Breast epithelium (tissue), 4 donors: ENCODE results near the gene FRAT1. TPM values are rescaled to one million over a fixed set of nuclear protein-coding genes. Genes with fewer than 3 reads are reported as not detected.

Experiments used
- DNase-seq, 2 donors: peaks; one replicate each; pipeline ENCODE4 v3.0.0-alpha.2; 2019; ENCODE audit warnings: low spot score in 2 of 2
- H3K27ac ChIP-seq, 2 donors: fragments of 200-600 bp; sonication (generic) in 1 of 2; one replicate each; pipeline ENCODE4 v1.5.1; 2016 to 2019; ENCODE audit warnings: mild to moderate bottlenecking in 1 of 2
- H3K27me3 ChIP-seq, 2 donors: fragments of 200-600 bp; sonication (generic) in 1 of 2; one replicate each; pipeline versions ENCODE4 v1.5.1 to v1.6.0; 2017 to 2019; ENCODE audit warnings: control low read depth in 1 of 2, mild to moderate bottlenecking in 1 of 2
- H3K36me3 ChIP-seq: fragments of 200-600 bp; one replicate; pipeline ENCODE4 v1.5.1; 2019
- H3K4me1 ChIP-seq, 2 donors: fragments of 200-600 bp; sonication (generic); one replicate each; pipeline ENCODE4 v1.5.1; 2016 to 2019; ENCODE audit warnings: control low read depth in 1 of 2
- H3K4me3 ChIP-seq, 3 donors: fragments of 200-600 bp; sonication (generic); 1 replicate in 2 of 3; 2 replicates in 1 of 3; pipeline ENCODE4 v1.5.1; 2016 to 2019; ENCODE audit warnings: mild to moderate bottlenecking in 3 of 3, moderate library complexity in 2 of 3
- H3K9me3 ChIP-seq, 2 donors: fragments of 200-600 bp; sonication (generic) in 1 of 2; one replicate each; pipeline ENCODE4 v1.5.1; 2016 to 2019; ENCODE audit warnings: control low read depth in 1 of 2
- CTCF ChIP-seq, 3 donors: fragments of 450-650 bp; IDR thresholded peaks; one replicate each; pipeline ENCODE4 v1.5.1; 2016 to 2017; ENCODE audit warnings: antibody characterized with exemption in 3 of 3, mild to moderate bottlenecking in 3 of 3, moderate library complexity in 3 of 3
- POLR2A ChIP-seq: fragments of 450-650 bp; IDR thresholded peaks from one replicate; pipeline ENCODE4 v1.6.1; 2016; ENCODE audit warnings: antibody characterized with exemption, mild to moderate bottlenecking, moderate library complexity
- POLR2AphosphoS5 ChIP-seq, 3 donors: sonication (generic); formaldehyde crosslinking; IDR thresholded peaks; one replicate each; pipeline ENCODE4 v1.6.1; 2017; ENCODE audit warnings: antibody characterized with exemption in 3 of 3
- intact Hi-C: fragments of 100-400 bp; cut with DNase I; formaldehyde crosslinking; loops from one replicate; pipeline ENCODE4 v1.15.1; 2023; ENCODE audit warnings: low total_unique reads
- total RNA-seq, 3 donors: library from RNA; depleted of rRNA; stranded (reverse); fragments of >200 nt; gene quantifications; one replicate each; pipeline ENCODE4 v1.1.0, GENCODE V29; 2016

The FRAT1 gene
- total RNA-seq, 3 donors from 2014 or later = 3.6 to 11.6 (median 9.8) TPM

DNA sequence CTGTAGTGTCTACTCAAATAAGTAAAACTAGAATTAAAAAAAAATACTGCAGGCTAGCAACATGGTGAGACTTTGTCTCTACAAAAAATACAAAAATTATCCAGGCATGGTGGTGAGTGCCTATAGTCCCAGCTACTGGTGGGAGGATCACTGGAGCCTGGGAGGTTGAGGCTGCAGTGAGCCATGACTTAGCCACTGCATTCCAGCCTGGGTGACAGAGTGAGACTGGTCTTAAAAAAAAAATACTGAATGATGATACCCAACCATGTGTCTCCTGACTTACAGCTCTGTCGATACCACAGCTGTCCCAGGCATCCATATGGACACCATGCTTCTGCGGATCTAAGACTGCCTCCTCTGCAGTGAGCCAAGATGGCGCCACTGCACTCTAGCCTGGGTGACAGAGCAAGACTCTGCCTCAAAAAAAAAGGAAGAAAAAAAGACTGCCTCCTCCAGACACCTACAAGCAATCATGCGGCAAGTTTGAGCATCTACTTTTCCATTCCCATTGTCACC, 7.9 kb upstream of the FRAT1 start:
- no peaks in the 10 kb centered on the region for H3K27me3 ChIP-seq
- no peaks in the 10 kb centered on the region for H3K9me3 ChIP-seq
- no peaks in the 10 kb centered on the region for H3K4me1 ChIP-seq
- no peak overlapping the region for H3K27ac ChIP-seq
- intact Hi-C loops = no loop called here
- H3K4me3 ChIP-seq = no peak overlapping the region
- no peaks in the 10 kb centered on the region for H3K36me3 ChIP-seq
- DNase-seq = no peak
- TF ChIP-seq POLR2A = no peak
- TF ChIP-seq POLR2AphosphoS5 (IDR thresholded peaks at IDR 0.05) = no peak
- no peak for TF ChIP-seq CTCF (IDR thresholded peaks at IDR 0.05)

- Histone ChIP-seq H3K4me3 (no peak overlapping the region), H3K36me3 (no peaks in the 10 kb centered on the region), H3K9me3 (no peaks in the 10 kb centered on the region), H3K27me3 (no peaks in the 10 kb centered on the region), H3K27ac (no peak overlapping the region), H3K4me1 (no peaks in the 10 kb centered on the region)
- DNase-seq = no peak
- TF ChIP-seq POLR2A (no peak), CTCF (IDR thresholded peaks at IDR 0.05) (no peak), POLR2AphosphoS5 (IDR thresholded peaks at IDR 0.05) (no peak)
- intact Hi-C loops = no loop called here
These were observed 6.2 kb upstream of the FRAT1 start for GRCh38 chr10:97312897-97313296.

DNA sequence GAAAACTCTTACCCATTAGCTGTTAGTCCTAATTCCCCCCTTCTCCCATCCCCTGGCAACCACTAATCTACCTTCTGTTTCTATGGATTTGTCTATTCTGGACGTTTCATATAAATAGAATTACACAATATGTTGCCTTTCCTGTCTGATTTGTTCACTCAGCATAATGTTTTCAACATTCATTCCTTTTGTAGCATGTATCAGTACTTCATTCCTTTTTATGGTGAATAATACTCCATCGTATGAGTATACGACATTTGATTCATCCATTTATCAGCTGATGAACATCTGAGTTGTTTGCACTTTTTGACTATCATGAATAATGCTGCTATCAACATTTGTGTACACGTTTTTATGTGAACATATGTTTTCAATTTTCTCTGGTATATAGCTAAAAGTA, 4.4 kb upstream of the FRAT1 start:
- H3K9me3 ChIP-seq = no peaks in the 10 kb centered on the region
- H3K27me3 ChIP-seq = no peaks in the 10 kb centered on the region
- H3K36me3 ChIP-seq = no peaks in the 10 kb centered on the region
- no peak overlapping the region for H3K4me3 ChIP-seq
- TF ChIP-seq POLR2AphosphoS5 (IDR thresholded peaks at IDR 0.05) (no peak), POLR2A (no peak), CTCF (IDR thresholded peaks at IDR 0.05) (no peak)
- no peaks in the 10 kb centered on the region for H3K4me1 ChIP-seq
- DNase-seq = no peak
- no peak overlapping the region for H3K27ac ChIP-seq
- intact Hi-C loops = loop anchor here (5.0 kb wide), 1 partner anchor 708 kb away; no protein-coding TSS in a partner anchor

DNA sequence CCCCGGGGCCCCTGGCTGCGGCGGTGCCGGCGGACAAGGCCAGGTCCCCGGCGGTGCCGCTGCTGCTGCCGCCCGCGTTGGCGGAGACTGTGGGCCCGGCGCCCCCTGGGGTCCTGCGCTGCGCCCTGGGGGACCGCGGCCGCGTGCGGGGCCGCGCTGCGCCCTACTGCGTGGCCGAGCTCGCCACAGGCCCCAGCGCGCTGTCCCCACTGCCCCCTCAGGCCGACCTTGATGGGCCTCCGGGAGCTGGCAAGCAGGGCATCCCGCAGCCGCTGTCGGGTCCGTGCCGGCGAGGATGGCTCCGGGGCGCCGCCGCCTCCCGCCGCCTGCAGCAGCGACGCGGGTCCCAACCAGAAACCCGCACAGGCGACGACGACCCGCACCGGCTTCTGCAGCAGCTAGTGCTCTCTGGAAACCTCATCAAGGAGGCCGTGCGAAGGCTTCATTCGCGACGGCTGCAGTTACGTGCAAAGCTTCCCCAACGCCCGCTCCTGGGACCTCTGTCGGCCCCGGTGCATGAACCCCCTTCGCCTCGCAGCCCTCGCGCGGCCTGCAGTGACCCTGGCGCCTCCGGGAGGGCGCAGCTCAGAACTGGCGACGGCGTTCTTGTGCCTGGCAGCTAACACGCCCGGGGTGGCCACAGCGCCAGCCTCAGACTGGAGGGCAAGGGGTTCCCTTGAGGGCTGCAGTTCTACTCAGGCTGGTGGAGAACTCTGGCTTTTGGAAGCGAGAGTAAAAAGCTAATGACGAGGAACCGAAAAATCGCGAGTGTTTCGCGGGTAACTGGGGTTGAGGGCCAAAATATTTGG, 804 bp downstream of the FRAT1 start:
- Histone ChIP-seq H3K9me3 (no peaks in the 10 kb centered on the region), H3K4me3 (peak overlapping the region; percentile 74 to 95 (median 88)), H3K36me3 (no peaks in the 10 kb centered on the region), H3K27me3 (no peaks in the 10 kb centered on the region), H3K27ac (peak overlapping the region; percentile 98 to 99), H3K4me1 (peaks cover 0 to 4% of the 10 kb centered on the region in 2 donors)
- TF ChIP-seq POLR2A (no peak), POLR2AphosphoS5 (IDR thresholded peaks at IDR 0.05) (no peak), CTCF (IDR thresholded peaks at IDR 0.05) (no peak)
- intact Hi-C loops = loop anchor here (5.0 kb wide), 1 partner anchor 702 kb away; no protein-coding TSS in a partner anchor
- DNase-seq = no peak

DNA sequence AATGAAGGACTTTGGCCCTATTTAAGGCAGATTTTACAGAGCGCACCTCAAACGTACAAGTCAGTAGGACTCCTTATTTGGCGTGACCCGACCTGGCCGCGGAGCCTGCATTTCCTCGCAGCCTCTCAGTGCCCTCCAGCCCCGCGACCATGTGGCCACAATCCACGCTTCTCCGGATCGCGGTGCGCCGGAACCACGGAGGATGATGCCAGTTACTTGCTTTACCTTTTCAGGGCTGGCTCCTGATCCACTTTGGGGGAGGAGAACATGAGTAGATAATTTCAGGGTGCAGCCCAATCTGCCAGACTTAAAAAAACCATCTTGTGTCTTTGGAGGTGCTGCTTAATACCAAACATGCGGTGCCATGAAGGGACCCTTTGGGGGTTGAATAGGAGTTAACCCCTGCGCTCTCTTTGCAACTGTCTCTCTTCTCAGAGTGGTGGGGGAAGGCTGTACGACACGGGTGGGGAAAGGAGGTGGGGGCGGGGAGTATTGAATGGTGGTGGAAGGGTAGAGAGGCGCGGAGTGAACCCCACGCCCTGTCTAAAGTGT, 1.5 kb downstream of the FRAT1 start:
- intact Hi-C loops = no loop called here
- H3K27me3 ChIP-seq = no peaks in the 10 kb centered on the region
- H3K4me1 ChIP-seq = peaks cover 0 to 4% of the 10 kb centered on the region in 2 donors
- TF ChIP-seq POLR2A (no peak), POLR2AphosphoS5 (IDR thresholded peaks at IDR 0.05) (no peak), CTCF (IDR thresholded peaks at IDR 0.05) (no peak)
- DNase-seq = no peak
- no peaks in the 10 kb centered on the region for H3K9me3 ChIP-seq
- H3K36me3 ChIP-seq = no peaks in the 10 kb centered on the region
- peak overlapping the region; percentile 98 to 99 for H3K27ac ChIP-seq
- peak overlapping the region; percentile 74 to 95 (median 88) for H3K4me3 ChIP-seq
